GM21786 (cell line): Measurements from ENCODE around the gene LLPH.
A peak's percentile ranks its signal among the peaks of the same experiment; 100 is the strongest.
"Not testable (repeated sequence)": the region's sequence is repeated elsewhere in the genome, so short reads cannot be mapped to it uniquely, and the experiment has no call there.

ENCODE experiments used
- ATAC-seq: cut with Tn5 transposase; IDR thresholded peaks from one replicate; pipeline ENCODE4 v1.9.1; 2021; ENCODE audit not compliant: unreplicated experiment

The LLPH gene

DNA sequence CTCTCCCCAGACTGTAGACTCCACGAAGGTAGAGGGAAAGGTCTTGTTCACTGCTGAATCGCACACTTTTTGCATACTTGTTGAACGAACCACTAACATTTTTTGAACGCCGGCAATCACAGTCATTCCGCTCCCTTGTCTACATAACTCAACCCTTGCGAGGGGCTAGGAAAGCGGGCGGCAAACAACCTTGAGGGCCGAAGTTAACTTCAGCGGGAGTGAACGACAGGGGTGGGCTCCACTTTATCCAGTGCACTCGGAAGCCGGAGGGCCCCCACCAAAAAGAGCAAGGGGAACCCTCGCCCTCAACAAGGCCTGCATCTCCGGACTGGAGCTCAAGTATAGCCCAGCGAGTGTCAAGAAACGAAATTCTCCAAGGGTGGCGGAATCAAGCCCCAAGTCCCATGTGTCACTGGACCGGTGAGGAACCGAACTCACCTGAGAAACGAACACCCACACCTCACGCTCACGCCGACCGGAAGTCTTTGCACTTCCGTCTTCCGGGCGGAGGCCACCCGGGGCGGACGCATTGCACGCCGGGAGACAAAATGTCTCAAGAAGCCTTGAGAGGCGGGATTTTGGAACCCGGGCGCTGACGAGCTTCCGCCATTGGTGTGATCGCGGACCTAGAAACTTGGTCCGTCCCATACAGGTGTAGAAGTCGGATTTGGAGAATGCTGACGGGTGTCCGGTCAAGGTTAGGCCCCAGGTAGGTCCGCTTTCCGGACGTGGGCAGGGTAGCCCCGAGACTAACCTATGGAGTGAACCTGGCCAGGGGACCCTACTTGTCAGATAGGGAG lies at the start of gene LLPH:
LLPH (minus strand) TSS at position 484 of the 800 bp plus-strand sequence. CDS start 1,644 bp downstream, outside the sequence.
- ATAC-seq: peak; percentile 97

DNA sequence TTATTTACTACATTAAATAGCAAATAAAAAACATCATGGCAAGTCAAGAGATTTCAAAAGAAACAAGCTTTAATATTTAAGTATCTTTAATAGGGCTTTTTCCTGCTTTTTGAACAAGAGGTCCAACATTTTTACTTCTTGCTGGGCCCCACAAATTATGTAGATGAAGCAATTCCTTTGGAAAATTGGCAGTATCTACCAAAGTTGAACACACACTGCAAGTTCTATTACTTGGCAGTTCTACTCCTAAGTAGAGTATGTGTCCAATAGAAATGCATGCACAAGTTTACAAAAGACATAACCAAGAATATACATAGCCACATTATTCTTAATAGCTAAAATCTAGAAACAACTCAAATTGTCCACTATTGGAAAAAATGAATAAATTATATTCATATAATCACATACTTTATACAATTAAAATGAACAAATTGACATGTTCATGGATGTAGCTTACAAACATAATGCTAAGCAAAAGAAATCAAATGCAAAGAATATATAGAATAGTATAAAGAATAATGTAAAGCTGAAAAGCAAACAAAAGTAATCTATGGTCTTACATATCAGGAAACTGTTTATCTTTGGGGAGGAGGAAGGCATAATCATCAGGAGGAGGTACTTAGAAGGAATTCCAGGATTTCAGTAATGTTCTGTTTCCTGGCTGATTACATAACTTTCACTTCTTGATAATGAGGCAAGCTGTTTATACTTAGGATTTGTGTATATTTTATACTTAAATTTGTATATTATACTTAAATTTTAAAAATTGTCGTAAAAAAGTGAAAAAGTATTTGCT lies 45.8 kb upstream of the LLPH start:
- ATAC-seq: no peak

- not testable (repeated sequence) for ATAC-seq
Measured at GRCh38 chr12:66174391-66175325, 44.1 kb upstream of the LLPH start.

GRCh38 chr12:66170606-66171005 lies 40.1 kb upstream of the LLPH start:
- no peak for ATAC-seq

DNA sequence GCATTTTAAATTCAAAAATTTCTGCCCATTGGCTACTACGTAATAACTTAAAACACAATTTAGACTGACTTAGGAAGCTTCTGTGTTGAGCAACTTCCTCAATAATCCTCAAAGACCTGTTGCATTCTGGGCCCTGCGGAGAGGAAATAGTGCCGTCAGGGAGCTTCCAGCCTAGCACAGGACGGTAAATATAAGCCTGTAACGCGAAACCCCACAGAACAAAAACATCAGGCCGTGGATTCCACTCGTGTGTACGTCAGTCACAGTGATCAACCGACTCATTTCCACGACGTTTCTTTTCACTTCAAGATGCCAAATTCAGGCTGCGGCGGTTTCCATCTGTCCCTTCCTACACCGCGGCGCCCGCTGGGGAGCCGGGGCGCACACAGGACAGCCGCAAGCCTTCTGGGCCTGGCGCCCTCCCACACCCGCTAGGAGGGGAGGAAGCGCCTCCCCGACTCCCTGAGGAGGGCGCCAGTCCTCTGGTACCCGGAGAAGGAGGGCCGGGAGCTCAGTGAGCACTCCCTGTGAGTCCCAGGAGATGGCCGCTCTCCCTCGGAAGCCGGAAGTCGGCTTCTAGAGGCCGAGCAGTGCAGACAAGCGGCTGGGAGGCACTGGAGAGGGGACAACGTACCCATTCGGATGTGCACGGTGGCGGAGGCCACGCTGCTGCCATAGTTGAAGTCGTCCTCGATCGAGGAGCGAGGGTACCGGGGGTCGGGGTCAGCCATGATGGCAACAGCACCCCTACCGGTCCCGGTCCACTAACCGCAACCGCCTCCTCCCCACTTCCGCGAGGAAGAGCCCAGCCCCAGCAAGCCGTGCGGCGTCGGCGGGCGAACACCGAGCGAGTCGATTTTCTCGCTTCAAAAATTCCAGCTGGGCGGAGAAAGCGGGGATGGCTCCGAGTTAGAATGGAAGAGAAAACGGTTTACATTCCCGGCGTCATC lies 38.9 kb upstream of the LLPH start, which contains the start of gene TMBIM4:
TMBIM4 (minus strand) TSS at position 776 of the 950 bp plus-strand sequence; CDS start at position 731, 45 bp downstream.
- peak; percentile 83 for ATAC-seq

DNA sequence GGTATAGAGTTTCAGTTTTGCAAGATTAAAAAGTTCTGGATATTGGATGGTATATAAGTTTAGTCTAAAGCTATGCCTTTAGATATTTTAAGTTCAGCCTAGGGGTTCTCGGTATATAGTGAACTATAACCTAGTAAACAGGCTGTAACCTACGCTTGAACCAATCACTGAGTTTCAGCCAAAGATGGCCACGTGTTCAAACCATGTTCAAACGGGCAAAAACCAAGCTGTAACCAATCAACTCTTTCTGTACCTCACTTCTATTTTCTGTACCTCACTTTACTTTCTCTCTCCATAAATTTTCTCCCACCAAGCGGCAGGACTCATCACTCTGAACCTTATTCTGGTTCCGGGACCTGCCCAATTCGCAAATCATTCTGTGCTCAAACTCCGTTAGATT lies 37.9 kb upstream of the LLPH start:
- ATAC-seq: no peak

GRCh38 chr12:66166561-66166960 lies 36.0 kb upstream of the LLPH start:
- ATAC-seq: no peak

GRCh38 chr12:66165141-66165540 lies 34.6 kb upstream of the LLPH start:
- no peak for ATAC-seq

GRCh38 chr12:66164349-66164821 lies 33.8 kb upstream of the LLPH start:
- ATAC-seq: no peak

DNA sequence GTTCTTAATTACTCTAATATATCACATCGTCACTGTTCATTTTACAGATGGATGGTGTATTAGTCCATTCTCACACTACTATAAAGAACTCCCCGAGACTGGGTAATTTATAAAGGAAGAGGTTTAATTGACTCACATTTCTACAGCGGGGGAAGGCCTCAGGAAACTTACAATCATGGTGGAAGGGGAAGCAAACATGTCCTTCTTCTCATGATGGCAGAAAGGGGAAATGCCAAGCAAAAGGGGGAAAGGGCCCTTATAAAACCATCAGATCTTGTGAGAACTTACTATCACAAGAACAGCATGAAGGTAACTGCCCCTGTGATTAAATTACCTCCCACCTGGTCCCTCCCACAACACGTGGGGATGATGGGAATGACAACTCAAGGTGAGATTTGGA lies 32.7 kb upstream of the LLPH start:
- no peak for ATAC-seq

DNA sequence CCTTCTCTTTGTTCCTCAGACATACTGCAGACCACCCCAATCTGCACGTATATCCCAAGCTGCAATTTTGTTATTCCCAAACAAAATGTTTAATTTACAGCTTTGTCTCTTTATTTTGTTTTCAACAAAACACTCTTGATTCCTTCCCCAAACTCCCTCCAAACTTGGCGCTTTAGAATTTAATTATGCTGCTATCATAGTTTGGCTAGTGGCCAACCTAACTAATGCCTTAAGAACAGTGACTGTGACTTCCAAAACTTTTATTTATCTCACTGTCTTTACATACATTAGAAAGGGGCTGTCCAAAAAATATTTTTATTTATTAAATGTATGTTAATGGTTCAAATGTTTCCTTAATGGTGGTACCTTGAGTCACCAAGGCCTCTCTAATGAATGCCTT lies 32.2 kb upstream of the LLPH start:
- no peak for ATAC-seq

GRCh38 chr12:66160704-66161103 lies 30.2 kb upstream of the LLPH start:
- ATAC-seq: no peak

DNA sequence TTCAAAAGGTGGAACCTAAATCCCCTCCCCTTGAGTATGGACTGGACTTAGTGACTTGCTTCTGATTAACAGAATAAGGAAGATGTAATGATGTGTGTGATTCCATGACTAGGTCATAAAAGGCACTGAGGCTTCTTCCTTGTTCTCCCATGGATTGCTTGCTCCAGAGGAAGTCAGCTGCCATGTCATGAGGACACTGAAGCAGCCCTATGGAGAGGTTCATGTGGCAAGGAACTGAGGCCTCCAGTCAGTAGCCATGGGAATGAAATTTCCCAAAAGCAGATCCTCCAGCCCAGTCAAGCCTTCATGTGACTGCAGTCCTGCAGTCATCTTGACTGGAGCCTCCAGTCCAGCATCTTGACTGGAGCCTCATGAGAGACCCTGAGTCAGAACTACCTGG lies 28.6 kb upstream of the LLPH start:
- no peak for ATAC-seq

- no peak for ATAC-seq
Measured at GRCh38 chr12:66156654-66157053, 26.1 kb upstream of the LLPH start.

GRCh38 chr12:66154776-66155175 lies 24.2 kb upstream of the LLPH start:
- no peak for ATAC-seq

- no peak for ATAC-seq
Measured at GRCh38 chr12:66152732-66153131, 22.2 kb upstream of the LLPH start.

DNA sequence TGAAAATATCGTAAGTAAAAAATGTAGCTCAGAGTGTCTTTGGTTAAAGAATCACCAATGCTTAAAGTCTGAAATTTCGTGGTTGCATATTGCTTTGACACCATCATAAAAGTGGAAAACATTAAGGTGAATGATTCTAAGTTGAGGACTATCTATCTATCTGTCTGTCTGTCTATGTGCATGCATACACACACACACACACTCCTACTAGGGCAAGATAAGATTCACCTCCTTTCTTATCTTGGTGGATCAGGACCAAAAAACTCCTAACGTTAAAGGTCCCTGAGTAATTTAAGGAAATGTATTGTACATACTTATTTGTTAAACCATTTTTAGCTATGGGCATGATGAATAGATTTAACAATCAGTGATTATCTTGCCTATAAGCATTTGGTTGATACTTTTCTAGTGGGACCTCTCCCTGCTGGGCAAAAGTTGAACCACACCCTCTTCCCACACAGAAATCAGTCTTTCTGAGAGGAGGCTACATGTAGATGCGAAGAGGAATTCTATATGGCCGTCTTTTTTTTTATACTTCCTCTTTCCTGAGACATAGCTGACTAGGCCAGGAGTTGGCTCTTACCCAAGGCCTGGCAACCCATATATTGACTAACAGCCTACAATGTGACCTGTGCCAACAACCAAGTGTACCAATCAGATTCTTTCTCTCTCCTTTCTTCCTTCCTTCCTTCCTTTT lies 19.3 kb upstream of the LLPH start:
- ATAC-seq: no peak

- ATAC-seq: no peak
Measured at GRCh38 chr12:66144791-66145754, 14.5 kb upstream of the LLPH start.
